ENCODE measurements around the gene CELA2A. TPM values are rescaled to one million over a fixed set of nuclear protein-coding genes. Genes with fewer than 3 reads are reported as not detected.

Gene CELA2A
- total RNA-seq, 1 donor from 2014 or later = not detected

DNA sequence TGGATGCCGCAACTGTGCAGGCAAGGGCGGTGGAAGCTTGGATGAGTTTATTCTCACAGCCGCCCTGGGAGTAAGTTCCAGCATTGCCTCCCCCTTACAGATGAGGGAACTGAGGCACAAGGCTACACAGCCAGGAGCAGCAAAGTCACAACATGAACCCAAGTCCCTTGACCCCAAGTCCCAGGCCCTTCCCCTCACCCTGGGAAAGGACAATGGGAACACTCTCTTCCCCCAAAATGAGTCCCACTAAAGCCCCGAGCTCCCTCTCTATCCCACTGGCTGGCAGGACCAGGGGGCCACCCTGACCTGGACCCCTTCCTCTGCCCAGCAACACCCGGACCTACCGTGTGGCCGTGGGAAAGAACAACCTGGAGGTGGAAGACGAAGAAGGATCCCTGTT lies 14.4 kb upstream of the CELA2A start:
- no peak overlapping the region for H3K4me3 Mint-ChIP-seq
- intact Hi-C loops (cut with micrococcal nuclease) = no loop called here
- peaks cover 3% of the 10 kb centered on the region for H3K27me3 Mint-ChIP-seq (ENCODE audit: insufficient read depth)
- peaks cover 6% of the 10 kb centered on the region for H3K4me1 Mint-ChIP-seq (ENCODE audit: low read depth)
- no peaks in the 10 kb centered on the region for H3K9me3 Mint-ChIP-seq
- no peaks in the 10 kb centered on the region for H3K36me3 Mint-ChIP-seq (ENCODE audit: low read depth)
- no peak overlapping the region for H3K27ac Mint-ChIP-seq
- DNase-seq (ENCODE audit: low spot score) = no peak

DNA sequence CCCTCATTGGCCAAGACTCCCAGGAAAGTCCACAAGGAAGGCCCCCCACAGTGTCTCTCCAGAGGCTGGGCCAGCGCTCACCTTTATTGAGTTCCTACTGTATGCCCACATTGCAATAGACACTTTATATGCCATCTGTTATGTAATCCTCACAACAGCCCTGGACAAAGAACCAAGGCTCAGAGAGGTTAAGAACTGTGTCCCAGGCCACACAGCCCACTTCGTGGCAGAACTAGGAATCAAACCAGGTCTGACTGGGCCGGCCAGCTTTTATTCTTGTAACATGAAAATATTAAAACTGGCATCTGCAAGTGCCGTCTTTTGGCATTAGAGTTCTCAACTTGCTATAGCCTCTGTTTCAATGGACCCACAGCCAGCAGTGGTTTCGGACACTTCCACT lies 13.8 kb upstream of the CELA2A start:
- peaks cover 6% of the 10 kb centered on the region for H3K4me1 Mint-ChIP-seq (ENCODE audit: low read depth)
- no peak overlapping the region for H3K27ac Mint-ChIP-seq
- H3K36me3 Mint-ChIP-seq (ENCODE audit: low read depth) = no peaks in the 10 kb centered on the region
- peaks cover 3% of the 10 kb centered on the region for H3K27me3 Mint-ChIP-seq (ENCODE audit: insufficient read depth)
- no peak overlapping the region for H3K4me3 Mint-ChIP-seq
- intact Hi-C loops (cut with micrococcal nuclease) = no loop called here
- DNase-seq (ENCODE audit: low spot score) = no peak
- no peaks in the 10 kb centered on the region for H3K9me3 Mint-ChIP-seq

DNA sequence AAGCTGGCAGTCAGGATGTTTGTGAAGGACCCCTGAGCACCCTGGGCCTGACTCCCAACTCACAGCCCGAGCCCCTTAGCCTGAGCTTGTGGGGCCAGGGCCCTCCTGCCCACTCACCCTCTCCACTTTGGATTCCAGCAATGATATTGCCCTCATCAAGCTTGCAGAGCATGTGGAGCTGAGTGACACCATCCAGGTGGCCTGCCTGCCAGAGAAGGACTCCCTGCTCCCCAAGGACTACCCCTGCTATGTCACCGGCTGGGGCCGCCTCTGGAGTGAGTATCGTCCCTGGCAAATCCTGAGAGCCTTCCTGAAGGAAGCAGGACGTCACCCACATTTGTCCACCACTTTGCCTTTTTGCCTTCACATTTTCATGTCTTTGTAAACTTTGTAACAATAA lies 13.3 kb upstream of the CELA2A start:
- H3K27me3 Mint-ChIP-seq (ENCODE audit: insufficient read depth) = peaks cover 3% of the 10 kb centered on the region
- DNase-seq (ENCODE audit: low spot score) = no peak
- H3K4me1 Mint-ChIP-seq (ENCODE audit: low read depth) = peaks cover 6% of the 10 kb centered on the region
- no peak overlapping the region for H3K4me3 Mint-ChIP-seq
- intact Hi-C loops (cut with micrococcal nuclease) = no loop called here
- no peaks in the 10 kb centered on the region for H3K36me3 Mint-ChIP-seq (ENCODE audit: low read depth)
- H3K27ac Mint-ChIP-seq = no peak overlapping the region
- H3K9me3 Mint-ChIP-seq = no peaks in the 10 kb centered on the region

DNA sequence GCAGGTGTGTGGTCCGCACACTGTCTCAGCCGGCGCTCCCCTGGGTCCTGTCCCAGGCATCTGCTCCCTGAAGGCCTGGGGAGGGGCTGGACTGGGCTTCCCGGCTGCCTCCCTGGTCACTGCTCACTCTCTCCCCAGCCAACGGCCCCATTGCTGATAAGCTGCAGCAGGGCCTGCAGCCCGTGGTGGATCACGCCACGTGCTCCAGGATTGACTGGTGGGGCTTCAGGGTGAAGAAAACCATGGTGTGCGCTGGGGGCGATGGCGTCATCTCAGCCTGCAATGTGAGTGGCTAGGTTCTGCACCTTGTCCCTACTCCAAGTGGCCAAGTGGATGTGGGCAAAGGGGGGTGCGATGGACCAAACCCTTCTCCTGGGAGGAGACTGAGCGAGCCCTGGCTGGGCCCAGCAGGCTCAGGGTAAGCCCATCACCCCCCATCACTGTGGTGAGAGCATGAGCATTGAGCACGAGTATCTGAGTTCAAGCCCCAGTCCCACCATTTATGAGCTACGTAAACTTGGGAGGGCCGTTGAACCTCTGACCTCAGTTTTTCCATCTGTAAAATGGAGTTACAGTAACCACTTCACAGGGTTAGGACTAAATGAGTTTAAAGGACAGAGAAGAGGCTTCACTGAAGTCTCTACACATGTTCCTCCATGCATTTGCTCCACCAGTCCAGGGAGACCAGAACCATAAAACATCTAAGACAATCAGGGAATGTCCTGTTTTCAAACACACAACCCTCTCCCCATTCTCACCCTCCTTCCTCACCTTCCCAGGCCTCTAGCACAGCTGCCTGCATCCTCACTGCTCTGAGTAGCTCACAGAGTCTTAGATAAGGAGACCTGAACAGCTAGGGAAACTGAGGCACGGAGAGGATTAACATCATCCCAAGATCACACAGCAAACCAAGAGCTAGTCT lies 11.8 kb upstream of the CELA2A start:
- H3K4me3 Mint-ChIP-seq = no peak overlapping the region
- peaks cover 3% of the 10 kb centered on the region for H3K27me3 Mint-ChIP-seq (ENCODE audit: insufficient read depth)
- intact Hi-C loops (cut with micrococcal nuclease) = no loop called here
- H3K9me3 Mint-ChIP-seq = no peaks in the 10 kb centered on the region
- no peak overlapping the region for H3K27ac Mint-ChIP-seq
- no peak for DNase-seq (ENCODE audit: low spot score)
- peaks cover 6% of the 10 kb centered on the region for H3K4me1 Mint-ChIP-seq (ENCODE audit: low read depth)
- H3K36me3 Mint-ChIP-seq (ENCODE audit: low read depth) = no peaks in the 10 kb centered on the region

DNA sequence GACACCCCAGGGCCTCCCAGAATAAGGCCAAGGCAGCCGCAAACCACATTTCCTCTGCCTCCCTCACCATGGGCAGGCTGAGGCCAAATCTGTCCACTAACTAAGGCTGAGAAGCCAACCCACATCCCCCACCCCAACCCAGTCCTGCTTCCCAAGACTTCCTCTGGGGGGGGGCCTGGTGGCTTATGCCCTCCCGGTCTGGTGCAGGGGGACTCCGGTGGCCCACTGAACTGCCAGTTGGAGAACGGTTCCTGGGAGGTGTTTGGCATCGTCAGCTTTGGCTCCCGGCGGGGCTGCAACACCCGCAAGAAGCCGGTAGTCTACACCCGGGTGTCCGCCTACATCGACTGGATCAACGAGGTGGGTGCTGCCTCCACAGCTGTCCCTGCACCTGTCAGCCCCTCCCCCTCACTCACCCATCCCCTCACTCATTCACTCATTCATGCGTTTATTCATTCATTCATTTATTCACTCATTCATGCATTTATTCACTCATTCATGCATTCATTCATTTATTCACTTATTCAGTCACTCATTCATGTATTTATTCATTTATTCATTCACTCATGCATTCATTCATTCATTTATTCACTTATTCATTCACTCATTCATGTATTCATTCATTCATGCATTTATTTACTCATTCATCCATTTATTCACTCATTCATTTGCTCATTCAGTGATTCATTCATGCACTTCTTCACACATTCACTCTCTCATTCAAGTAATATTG lies 11.0 kb upstream of the CELA2A start:
- H3K27ac Mint-ChIP-seq = no peak overlapping the region
- H3K9me3 Mint-ChIP-seq = no peaks in the 10 kb centered on the region
- intact Hi-C loops (cut with micrococcal nuclease) = no loop called here
- DNase-seq (ENCODE audit: low spot score) = no peak
- H3K4me1 Mint-ChIP-seq (ENCODE audit: low read depth) = peaks cover 6% of the 10 kb centered on the region
- peaks cover 3% of the 10 kb centered on the region for H3K27me3 Mint-ChIP-seq (ENCODE audit: insufficient read depth)
- H3K4me3 Mint-ChIP-seq = no peak overlapping the region
- no peaks in the 10 kb centered on the region for H3K36me3 Mint-ChIP-seq (ENCODE audit: low read depth)

DNA sequence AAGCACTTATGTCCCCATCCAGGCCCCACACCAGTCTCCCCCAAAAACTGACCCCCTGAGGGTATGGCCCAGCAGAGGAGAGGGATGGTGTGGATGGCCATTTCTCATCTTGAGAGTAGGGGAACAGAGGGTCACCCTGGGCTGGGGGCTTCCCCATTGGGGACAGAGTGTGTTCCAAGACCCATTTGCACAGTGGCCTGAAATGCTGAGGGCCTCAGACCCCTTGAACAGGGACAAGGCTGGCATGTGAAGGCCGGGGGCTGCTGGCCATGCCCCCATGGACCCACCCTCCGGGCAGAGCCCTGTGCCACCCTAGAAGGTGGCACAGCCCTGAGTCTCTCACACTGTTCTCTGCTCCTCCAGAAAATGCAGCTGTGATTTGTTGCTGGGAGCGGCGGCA lies 10.3 kb upstream of the CELA2A start:
- H3K4me1 Mint-ChIP-seq (ENCODE audit: low read depth) = peaks cover 6% of the 10 kb centered on the region
- H3K9me3 Mint-ChIP-seq = no peaks in the 10 kb centered on the region
- intact Hi-C loops (cut with micrococcal nuclease) = no loop called here
- no peak overlapping the region for H3K4me3 Mint-ChIP-seq
- H3K36me3 Mint-ChIP-seq (ENCODE audit: low read depth) = no peaks in the 10 kb centered on the region
- no peak overlapping the region for H3K27ac Mint-ChIP-seq
- peaks cover 3% of the 10 kb centered on the region for H3K27me3 Mint-ChIP-seq (ENCODE audit: insufficient read depth)
- DNase-seq (ENCODE audit: low spot score) = no peak

DNA sequence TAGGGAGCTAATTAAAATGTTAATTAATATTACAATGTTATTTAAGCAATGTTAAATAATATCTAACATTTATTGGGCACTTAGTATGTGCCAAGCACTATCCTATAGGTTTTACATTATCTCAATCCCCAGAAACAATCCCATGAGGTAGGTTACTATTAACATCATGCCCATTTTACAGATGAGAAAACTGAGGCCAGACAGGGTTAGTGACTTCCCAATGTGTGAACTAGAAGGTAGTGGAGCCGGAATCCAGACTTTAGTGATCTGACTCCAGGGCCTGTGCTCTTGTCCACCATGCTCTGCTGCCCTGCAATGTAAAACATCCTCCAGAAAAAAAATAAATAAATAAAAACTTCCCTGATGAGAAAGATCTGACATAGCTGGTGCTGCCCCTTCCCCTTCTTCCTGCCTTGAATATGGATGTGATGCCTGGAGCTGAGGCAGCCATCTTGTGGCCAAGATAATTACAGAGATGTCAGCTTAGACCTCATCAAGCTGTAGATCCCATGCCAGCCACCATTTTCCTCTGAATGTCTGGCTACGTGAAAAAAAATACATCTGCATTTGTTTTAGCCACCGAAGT lies 7.6 kb upstream of the CELA2A start:
- peaks cover 6% of the 10 kb centered on the region for H3K4me1 Mint-ChIP-seq (ENCODE audit: low read depth)
- no peaks in the 10 kb centered on the region for H3K9me3 Mint-ChIP-seq
- H3K27ac Mint-ChIP-seq = no peak overlapping the region
- DNase-seq (ENCODE audit: low spot score) = no peak
- peaks cover 3% of the 10 kb centered on the region for H3K27me3 Mint-ChIP-seq (ENCODE audit: insufficient read depth)
- H3K36me3 Mint-ChIP-seq (ENCODE audit: low read depth) = no peaks in the 10 kb centered on the region
- no peak overlapping the region for H3K4me3 Mint-ChIP-seq
- intact Hi-C loops (cut with micrococcal nuclease) = no loop called here

DNA sequence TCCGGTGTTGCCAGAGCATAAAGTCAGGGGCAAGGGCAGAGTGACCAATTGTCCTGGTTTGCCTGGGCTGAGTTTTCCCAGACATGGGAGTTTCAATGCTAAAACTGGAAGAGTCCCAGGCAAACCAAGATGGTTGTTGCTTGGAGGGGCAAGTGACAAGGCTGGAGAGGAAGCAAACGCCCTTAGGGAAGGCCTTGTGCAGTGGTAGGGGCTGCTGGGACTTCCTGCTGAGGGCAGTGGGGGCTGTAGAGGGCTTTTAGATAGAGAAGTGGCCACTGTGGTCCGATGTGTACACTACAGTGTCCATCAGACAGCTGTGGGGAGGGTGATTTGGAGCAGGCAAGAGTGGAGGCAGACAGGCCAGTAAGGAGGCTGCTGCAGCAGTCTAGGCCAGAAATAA lies 7.0 kb upstream of the CELA2A start:
- no peak for DNase-seq (ENCODE audit: low spot score)
- H3K36me3 Mint-ChIP-seq (ENCODE audit: low read depth) = no peaks in the 10 kb centered on the region
- intact Hi-C loops (cut with micrococcal nuclease) = no loop called here
- no peak overlapping the region for H3K4me3 Mint-ChIP-seq
- no peaks in the 10 kb centered on the region for H3K9me3 Mint-ChIP-seq
- H3K27me3 Mint-ChIP-seq (ENCODE audit: insufficient read depth) = peaks cover 3% of the 10 kb centered on the region
- H3K27ac Mint-ChIP-seq = no peak overlapping the region
- peaks cover 6% of the 10 kb centered on the region for H3K4me1 Mint-ChIP-seq (ENCODE audit: low read depth)

DNA sequence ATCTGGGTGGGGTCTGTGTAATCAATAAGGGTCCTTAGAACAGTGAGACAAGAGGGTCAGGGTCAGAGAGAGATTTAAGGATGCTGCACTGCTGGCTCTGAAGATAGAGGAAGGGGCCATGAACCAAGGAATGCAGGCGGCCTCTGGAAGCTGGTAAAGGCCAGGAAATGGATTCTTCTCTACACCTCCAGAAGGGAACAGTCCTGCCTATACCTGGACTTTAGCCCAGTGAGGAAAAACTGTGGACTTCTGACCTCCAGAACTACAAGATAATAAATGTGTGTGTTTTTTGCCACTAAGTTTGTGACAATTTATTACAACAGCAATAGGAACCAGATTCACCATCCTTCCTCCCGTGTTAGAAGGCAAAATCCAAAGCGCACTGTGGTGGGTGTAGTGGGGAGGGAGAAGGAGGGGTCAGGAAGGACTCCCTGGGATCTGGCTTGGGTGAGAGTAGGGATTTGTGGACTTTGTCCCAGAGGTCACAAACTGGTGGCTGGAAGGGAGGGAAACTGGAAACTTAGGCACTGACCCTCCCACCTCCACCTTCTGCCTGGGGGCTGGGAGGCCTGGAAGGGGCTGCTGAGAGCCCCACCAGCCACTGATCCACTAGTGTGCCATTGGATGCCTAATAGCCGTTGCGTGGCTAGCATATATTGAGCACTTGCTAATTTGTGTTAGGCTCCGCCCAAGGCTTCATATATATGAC lies 5.4 kb upstream of the CELA2A start:
- H3K9me3 Mint-ChIP-seq = no peaks in the 10 kb centered on the region
- H3K27me3 Mint-ChIP-seq (ENCODE audit: insufficient read depth) = no peaks in the 10 kb centered on the region
- H3K4me3 Mint-ChIP-seq = no peak overlapping the region
- no peaks in the 10 kb centered on the region for H3K36me3 Mint-ChIP-seq (ENCODE audit: low read depth)
- peaks cover under 1% of the 10 kb centered on the region for H3K4me1 Mint-ChIP-seq (ENCODE audit: low read depth)
- no peak overlapping the region for H3K27ac Mint-ChIP-seq
- DNase-seq (ENCODE audit: low spot score) = no peak
- intact Hi-C loops (cut with micrococcal nuclease) = no loop called here

DNA sequence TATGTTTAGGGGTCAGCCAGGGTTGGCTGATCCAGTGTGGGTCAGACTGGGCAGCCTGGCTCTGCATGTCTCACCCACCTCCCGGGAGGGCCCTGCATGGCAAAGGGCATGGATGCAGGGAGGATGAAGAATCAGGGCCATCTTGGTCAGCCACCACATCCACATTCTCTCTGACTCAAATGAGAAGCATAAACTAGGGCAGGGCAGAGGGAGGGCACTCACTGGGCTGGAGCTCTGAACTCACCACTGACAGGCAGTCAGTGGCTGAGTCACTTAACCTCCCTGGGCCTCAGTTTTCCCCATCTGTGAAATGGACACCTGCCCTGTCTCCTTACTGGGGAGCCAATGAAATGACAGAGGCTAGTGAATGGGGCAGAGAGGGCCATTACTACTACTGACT lies 4.3 kb upstream of the CELA2A start:
- Mint-ChIP-seq H3K27ac (no peak overlapping the region), H3K4me3 (no peak overlapping the region), H3K9me3 (no peaks in the 10 kb centered on the region), H3K4me1 (ENCODE audit: low read depth) (no peaks in the 10 kb centered on the region), H3K36me3 (ENCODE audit: low read depth) (no peaks in the 10 kb centered on the region), H3K27me3 (ENCODE audit: insufficient read depth) (no peaks in the 10 kb centered on the region)
- DNase-seq (ENCODE audit: low spot score) = no peak
- intact Hi-C loops (cut with micrococcal nuclease) = no loop called here

DNA sequence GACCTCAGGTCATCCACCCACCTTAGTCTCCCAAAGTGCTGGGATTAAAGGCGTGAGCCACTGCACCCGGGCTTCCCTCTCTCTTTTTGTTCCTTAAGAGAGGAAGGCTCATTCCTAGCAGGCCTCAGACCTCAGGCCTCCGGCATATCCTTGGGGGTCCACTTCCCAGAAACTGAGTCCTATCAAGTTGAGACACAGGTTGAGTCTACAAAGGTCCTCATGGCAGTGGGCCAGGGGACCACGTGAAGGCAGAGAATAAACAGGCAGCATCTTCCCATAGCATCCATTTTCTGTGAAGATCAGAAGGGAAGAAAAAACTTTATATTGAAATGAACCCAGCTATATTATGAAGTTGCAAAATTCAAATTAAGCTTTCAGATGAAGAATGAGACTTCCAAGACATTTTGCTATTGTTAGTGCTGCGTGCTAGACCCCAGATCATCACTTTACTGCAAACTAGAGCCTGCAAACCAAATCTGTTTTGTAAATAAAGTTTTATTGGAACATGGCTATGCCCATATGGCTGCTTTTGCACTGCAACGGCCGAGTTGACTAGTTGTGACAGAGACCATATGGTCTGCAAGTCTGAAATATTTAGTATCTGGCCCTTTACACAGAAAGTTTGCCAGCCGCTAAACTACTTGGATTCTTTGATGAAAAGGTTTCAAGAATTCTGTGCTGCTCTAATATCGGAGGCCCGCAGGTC lies 3.5 kb upstream of the CELA2A start:
- intact Hi-C loops (cut with micrococcal nuclease) = no loop called here
- Mint-ChIP-seq H3K9me3 (no peaks in the 10 kb centered on the region), H3K27ac (no peak overlapping the region), H3K36me3 (ENCODE audit: low read depth) (no peaks in the 10 kb centered on the region), H3K4me3 (no peak overlapping the region), H3K27me3 (ENCODE audit: insufficient read depth) (peaks cover 4% of the 10 kb centered on the region), H3K4me1 (ENCODE audit: low read depth) (no peaks in the 10 kb centered on the region)
- DNase-seq (ENCODE audit: low spot score) = no peak

DNA sequence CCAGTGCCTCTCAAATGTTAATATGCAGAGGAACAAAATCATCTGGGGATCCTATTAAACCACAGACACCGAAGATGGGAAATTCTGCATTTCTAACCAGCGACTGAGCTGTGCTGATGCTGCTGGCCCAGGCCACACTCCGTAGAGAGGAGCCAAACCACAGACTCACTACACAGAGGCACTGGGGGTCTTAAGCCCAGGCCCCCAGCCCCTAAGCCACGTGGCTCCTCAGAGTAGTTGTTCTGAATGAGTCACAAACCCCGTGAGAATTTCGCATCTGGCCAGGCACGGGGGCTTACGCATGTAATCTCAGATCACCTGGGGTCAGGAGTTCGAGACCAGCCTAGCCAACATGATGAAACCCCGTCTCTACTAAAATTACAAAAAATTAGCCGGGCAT lies 2.8 kb upstream of the CELA2A start:
- no peak overlapping the region for H3K27ac Mint-ChIP-seq
- H3K27me3 Mint-ChIP-seq (ENCODE audit: insufficient read depth) = peaks cover 4% of the 10 kb centered on the region
- H3K4me3 Mint-ChIP-seq = no peak overlapping the region
- H3K9me3 Mint-ChIP-seq = no peaks in the 10 kb centered on the region
- no peaks in the 10 kb centered on the region for H3K4me1 Mint-ChIP-seq (ENCODE audit: low read depth)
- intact Hi-C loops (cut with micrococcal nuclease) = no loop called here
- H3K36me3 Mint-ChIP-seq (ENCODE audit: low read depth) = no peaks in the 10 kb centered on the region
- no peak for DNase-seq (ENCODE audit: low spot score)
